ENCODE measurements around the gene ARHGAP24.

The ARHGAP24 gene

GRCh38 chr4:85675076-85676049 is 200.4 kb downstream of the ARHGAP24 start:
- TF ChIP-seq POLR2AphosphoS5 (IDR thresholded peaks at IDR 0.05; ENCODE audit: low read depth, low read length) (no peak), FOXP2 (optimal IDR thresholded peaks at IDR 0.05; ENCODE audit: borderline replicate concordance, extremely low read depth, extremely low read length, insufficient read depth) (no peak), TAF1 (IDR thresholded peaks at IDR 0.05; ENCODE audit: borderline replicate concordance, insufficient read depth, low read length) (no peak), REST (IDR thresholded peaks at IDR 0.05; ENCODE audit: insufficient read depth in 1 of 2, low read depth in 2 of 2, low read length in 2 of 2) (no peak), SIN3A (IDR thresholded peaks at IDR 0.05; ENCODE audit: borderline replicate concordance, insufficient read depth, low read length) (no peak)

GRCh38 chr4:85676050-85676425 is 201.1 kb downstream of the ARHGAP24 start:
- TF ChIP-seq REST (IDR thresholded peaks at IDR 0.05; ENCODE audit: insufficient read depth in 1 of 2, low read depth in 2 of 2, low read length in 2 of 2) (no peak), POLR2AphosphoS5 (IDR thresholded peaks at IDR 0.05; ENCODE audit: low read depth, low read length) (no peak), SIN3A (IDR thresholded peaks at IDR 0.05; ENCODE audit: borderline replicate concordance, insufficient read depth, low read length) (no peak), TAF1 (IDR thresholded peaks at IDR 0.05; ENCODE audit: borderline replicate concordance, insufficient read depth, low read length) (no peak), FOXP2 (optimal IDR thresholded peaks at IDR 0.05; ENCODE audit: borderline replicate concordance, extremely low read depth, extremely low read length, insufficient read depth) (no peak)

GRCh38 chr4:85676850-85677590 is 202.1 kb downstream of the ARHGAP24 start:
- TF ChIP-seq SIN3A (IDR thresholded peaks at IDR 0.05; ENCODE audit: borderline replicate concordance, insufficient read depth, low read length) (no peak), POLR2AphosphoS5 (IDR thresholded peaks at IDR 0.05; ENCODE audit: low read depth, low read length) (no peak), FOXP2 (optimal IDR thresholded peaks at IDR 0.05; ENCODE audit: borderline replicate concordance, extremely low read depth, extremely low read length, insufficient read depth) (no peak), REST (IDR thresholded peaks at IDR 0.05; ENCODE audit: insufficient read depth in 1 of 2, low read depth in 2 of 2, low read length in 2 of 2) (no peak), TAF1 (IDR thresholded peaks at IDR 0.05; ENCODE audit: borderline replicate concordance, insufficient read depth, low read length) (no peak)

- TF ChIP-seq REST (IDR thresholded peaks at IDR 0.05; ENCODE audit: insufficient read depth in 1 of 2, low read depth in 2 of 2, low read length in 2 of 2) (peak in 1 of 2 experiments; percentile 49; a peak in 1 of 4 replicates), FOXP2 (optimal IDR thresholded peaks at IDR 0.05; ENCODE audit: borderline replicate concordance, extremely low read depth, extremely low read length, insufficient read depth) (no peak)
Observed at GRCh38 chr4:85681221-85681657, 206.3 kb downstream of the ARHGAP24 start.
